H7 (cell line): Measurements from ENCODE around the gene PDPN. TPM values are rescaled to one million over a fixed set of nuclear protein-coding genes. Genes with fewer than 3 reads are reported as not detected.

Experiments used
- DNase-seq: peaks from one replicate; pipeline ENCODE4 v3.0.0; 2012
- H3K27me3 ChIP-seq: 2 replicates; pipeline ENCODE4 v1.6.0; 2011; ENCODE audit warnings: mild to moderate bottlenecking, low read length; ENCODE audit not compliant: control insufficient read depth, insufficient read depth
- H3K36me3 ChIP-seq: replicated peaks from 2 replicates; pipeline ENCODE4 v1.5.1; 2011; ENCODE audit warnings: low read length; ENCODE audit not compliant: control insufficient read depth, insufficient read depth
- H3K4me3 ChIP-seq: 2 replicates; pipeline ENCODE4 v1.5.1; 2011; ENCODE audit warnings: low read depth, mild to moderate bottlenecking, control low read depth, low read length, moderate library complexity; ENCODE audit not compliant: insufficient read depth
- total RNA-seq: library from RNA; depleted of rRNA; stranded (reverse); fragments of >200 nt; shearing (Covaris generic); gene quantifications from 2 replicates; pipeline ENCODE4 v1.2.3, GENCODE V29; 2014; rRNA removed

Gene PDPN
- total RNA-seq = 103 and 108 TPM in 2 replicates

GRCh38 chr1:13583595-13583965, at the start of gene PDPN:
PDPN (plus strand) TSS chr1:13583832; CDS start chr1:13584034, 202 bp downstream.
- H3K4me3 ChIP-seq = peak within 1 kb of the TSS; percentile 96
- H3K27me3 ChIP-seq = 0 out of 2 replicates have a peak, but pooled peaks cover 2% of the 10 kb centered on the region

GRCh38 chr1:13535227-13535626, 48.4 kb upstream of the PDPN start:
- DNase-seq = no peak

More at GRCh38 chr1:13583595-13583965, at the start of gene PDPN:
- DNase-seq = peak; percentile 94
- H3K36me3 ChIP-seq = no peaks in the 10 kb centered on the region

GRCh38 chr1:13536571-13536970, 47.1 kb upstream of the PDPN start:
- Histone ChIP-seq H3K27me3 (no peaks in the 10 kb centered on the region), H3K4me3 (no peak overlapping the region), H3K36me3 (no peaks in the 10 kb centered on the region)
- no peak for DNase-seq

More at GRCh38 chr1:13535227-13535626, 48.4 kb upstream of the PDPN start:
- Histone ChIP-seq H3K4me3 (no peak overlapping the region), H3K36me3 (no peaks in the 10 kb centered on the region), H3K27me3 (no peaks in the 10 kb centered on the region)

GRCh38 chr1:13538832-13539231, 44.8 kb upstream of the PDPN start:
- H3K27me3 ChIP-seq = no peaks in the 10 kb centered on the region
- H3K4me3 ChIP-seq = no peak overlapping the region
- H3K36me3 ChIP-seq = no peaks in the 10 kb centered on the region
- DNase-seq = no peak

- no peak overlapping the region for H3K4me3 ChIP-seq
- DNase-seq = no peak
- no peaks in the 10 kb centered on the region for H3K36me3 ChIP-seq
- H3K27me3 ChIP-seq = no peaks in the 10 kb centered on the region
Measured at GRCh38 chr1:13539683-13540082, 43.9 kb upstream of the PDPN start.

GRCh38 chr1:13540866-13541265, 42.8 kb upstream of the PDPN start:
- Histone ChIP-seq H3K36me3 (no peaks in the 10 kb centered on the region), H3K27me3 (no peaks in the 10 kb centered on the region), H3K4me3 (no peak overlapping the region)
- no peak for DNase-seq

GRCh38 chr1:13541435-13542215, 42.0 kb upstream of the PDPN start:
- H3K27me3 ChIP-seq = no peaks in the 10 kb centered on the region
- DNase-seq = no peak
- no peak overlapping the region for H3K4me3 ChIP-seq
- no peaks in the 10 kb centered on the region for H3K36me3 ChIP-seq

- no peaks in the 10 kb centered on the region for H3K36me3 ChIP-seq
- no peaks in the 10 kb centered on the region; the same call in 1 of the 2 replicates for H3K27me3 ChIP-seq
- H3K4me3 ChIP-seq = no peak overlapping the region
- DNase-seq = peak; percentile 65
Measured at GRCh38 chr1:13543451-13544220, 40.0 kb upstream of the PDPN start.

GRCh38 chr1:13544221-13544556, 39.4 kb upstream of the PDPN start:
- no peaks in the 10 kb centered on the region for H3K36me3 ChIP-seq
- no peak overlapping the region for H3K4me3 ChIP-seq
- H3K27me3 ChIP-seq = no peaks in the 10 kb centered on the region; the same call in 1 of the 2 replicates
- DNase-seq = no peak

GRCh38 chr1:13546791-13547190, 36.8 kb upstream of the PDPN start:
- H3K27me3 ChIP-seq = no peaks in the 10 kb centered on the region; the same call in 1 of the 2 replicates
- no peaks in the 10 kb centered on the region for H3K36me3 ChIP-seq
- no peak overlapping the region for H3K4me3 ChIP-seq
- no peak for DNase-seq

- no peaks in the 10 kb centered on the region for H3K36me3 ChIP-seq
- no peaks in the 10 kb centered on the region; the same call in 1 of the 2 replicates for H3K27me3 ChIP-seq
- H3K4me3 ChIP-seq = no peak overlapping the region
- no peak for DNase-seq
Measured at GRCh38 chr1:13548281-13548680, 35.4 kb upstream of the PDPN start.

- Histone ChIP-seq H3K27me3 (no peaks in the 10 kb centered on the region; the same call in 1 of the 2 replicates), H3K36me3 (no peaks in the 10 kb centered on the region), H3K4me3 (no peak overlapping the region)
- no peak for DNase-seq
Measured at GRCh38 chr1:13549021-13549420, 34.6 kb upstream of the PDPN start.

GRCh38 chr1:13549521-13549920, 34.1 kb upstream of the PDPN start:
- Histone ChIP-seq H3K27me3 (no peaks in the 10 kb centered on the region; the same call in 1 of the 2 replicates), H3K4me3 (no peak overlapping the region), H3K36me3 (no peaks in the 10 kb centered on the region)
- no peak for DNase-seq

GRCh38 chr1:13550663-13551062, 33.0 kb upstream of the PDPN start:
- Histone ChIP-seq H3K4me3 (no peak overlapping the region), H3K27me3 (no peaks in the 10 kb centered on the region; the same call in 1 of the 2 replicates), H3K36me3 (no peaks in the 10 kb centered on the region)
- DNase-seq = no peak

GRCh38 chr1:13554798-13555197, 28.8 kb upstream of the PDPN start:
- H3K27me3 ChIP-seq = no peaks in the 10 kb centered on the region
- no peak for DNase-seq
- H3K36me3 ChIP-seq = no peaks in the 10 kb centered on the region
- no peak overlapping the region for H3K4me3 ChIP-seq
